HG02588 (cell line): ENCODE data around the gene APOO.

Experiments
- ATAC-seq: cut with Tn5 transposase; IDR thresholded peaks from one replicate; pipeline ENCODE4 v1.9.1; 2021; ENCODE audit warnings: mild to moderate bottlenecking, moderate library complexity; ENCODE audit not compliant: unreplicated experiment

The APOO gene

GRCh38 chrX:23907498-23908218, at the start of gene APOO, which contains the start of gene CXorf58:
TSS of gene APOO (minus strand) at chrX:23907938. CDS start at chrX:23907702, 236 bp downstream.
TSS of gene CXorf58 (plus strand) at chrX:23908006. CDS start at chrX:23910303, 2,297 bp downstream.
- ATAC-seq: peak; percentile 93

- no peak for ATAC-seq
Observed at GRCh38 chrX:23954396-23954795, 46.7 kb upstream of the APOO start.

GRCh38 chrX:23953908-23954269, 46.2 kb upstream of the APOO start:
- ATAC-seq: no peak

DNA sequence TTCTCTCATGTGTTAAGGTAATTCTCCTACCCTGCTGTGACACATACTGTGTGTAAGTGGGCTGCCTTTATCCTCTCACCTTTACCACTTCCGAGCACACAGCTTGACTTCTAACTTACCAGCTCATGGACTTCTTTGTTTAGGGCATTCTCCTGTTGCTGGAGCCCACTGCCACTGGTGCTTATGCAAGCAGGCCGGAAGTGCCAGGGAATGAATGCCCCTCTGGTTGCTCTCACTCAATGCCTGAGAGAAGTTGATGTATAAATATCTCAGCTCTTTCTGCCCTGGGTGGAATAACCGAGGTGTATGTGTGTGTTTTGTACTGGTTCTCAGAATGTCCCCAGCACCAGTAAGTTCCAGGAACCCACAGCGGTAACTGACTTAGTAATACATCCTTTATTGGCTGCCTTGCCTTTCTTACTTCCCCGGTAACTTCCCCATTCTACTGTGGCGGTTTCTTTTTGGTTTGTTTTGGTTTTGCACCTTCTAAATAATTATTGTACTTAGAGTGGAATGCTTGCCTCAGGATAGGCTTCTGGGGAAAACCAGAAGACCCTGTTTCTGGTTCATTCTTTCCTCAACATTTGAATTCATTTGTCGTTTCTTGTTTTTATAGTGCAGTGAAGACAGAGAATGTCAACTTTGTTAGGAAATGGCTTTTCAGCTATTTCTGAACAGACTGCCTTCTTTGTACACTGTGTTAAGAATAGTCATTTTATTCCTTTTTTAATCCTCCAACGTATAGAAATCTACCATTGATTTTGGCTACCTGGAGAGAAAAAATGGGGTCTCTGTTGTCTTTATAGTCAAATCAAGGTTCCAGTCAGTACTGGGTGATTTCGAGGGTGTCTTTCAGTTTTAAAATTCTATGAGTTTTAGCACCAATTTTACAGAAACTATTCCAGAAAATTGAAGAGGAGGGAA, 45.5 kb upstream of the APOO start:
- peak; percentile 96 for ATAC-seq

GRCh38 chrX:23952391-23952790, 44.7 kb upstream of the APOO start:
- ATAC-seq: no peak

DNA sequence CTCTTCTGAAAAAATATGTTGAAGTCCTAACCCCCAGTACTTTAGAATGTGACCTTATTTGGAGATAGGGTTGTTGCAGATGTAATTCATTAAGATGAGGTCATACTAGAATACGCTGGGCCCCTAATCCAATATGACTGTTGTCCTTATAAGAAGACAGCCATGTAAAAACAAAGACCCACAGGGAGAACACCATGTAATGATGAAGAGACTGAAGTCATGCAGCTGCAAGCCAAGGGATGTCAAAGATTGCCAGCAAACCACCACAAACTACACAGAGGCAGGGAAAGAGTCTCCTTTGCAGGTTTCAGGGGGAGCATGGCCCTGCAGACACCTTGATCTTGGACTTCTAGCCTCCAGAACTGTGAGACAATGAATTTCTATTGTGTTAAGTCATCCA, 37.5 kb upstream of the APOO start:
- no peak for ATAC-seq

DNA sequence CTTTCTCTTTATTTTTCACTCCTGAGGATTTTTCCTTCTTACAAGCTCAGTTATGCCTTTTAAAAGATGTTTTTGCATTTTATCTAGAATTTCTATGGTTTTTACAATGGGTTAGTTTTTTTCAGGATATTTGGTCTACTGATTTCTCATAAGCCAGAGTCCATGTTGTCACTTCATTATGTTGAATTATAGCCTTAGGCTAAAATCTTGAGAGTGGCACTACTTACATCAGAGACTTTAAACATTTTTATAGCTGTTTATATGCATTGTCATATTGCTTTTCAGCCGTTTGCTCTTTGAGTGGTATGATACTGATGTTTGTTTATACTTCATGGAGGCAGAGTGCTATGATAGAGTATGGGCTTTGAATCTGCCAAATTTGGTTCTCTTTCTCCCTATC, 36.5 kb upstream of the APOO start:
- no peak for ATAC-seq

- ATAC-seq: no peak
Observed at GRCh38 chrX:23939203-23939602, 31.5 kb upstream of the APOO start.

DNA sequence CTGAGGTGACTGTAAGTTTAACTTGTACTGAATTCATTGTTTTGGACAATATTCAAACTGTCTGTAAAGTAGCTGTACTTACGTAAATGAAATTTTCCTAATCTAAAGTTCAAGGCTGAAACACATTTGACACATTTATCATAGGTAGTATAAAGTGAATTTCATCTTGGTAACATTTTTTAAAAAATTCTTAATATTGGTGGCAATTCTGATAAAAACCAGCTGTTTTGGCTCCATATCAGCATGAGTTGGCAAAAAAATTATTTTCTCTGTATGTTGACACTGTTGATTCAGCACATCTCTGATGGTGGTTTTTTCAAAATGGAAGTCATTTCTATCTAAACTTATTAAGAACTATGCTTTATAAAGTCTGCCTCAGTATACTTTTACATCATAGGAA, 31.0 kb upstream of the APOO start:
- ATAC-seq: no peak

- no peak for ATAC-seq
Observed at GRCh38 chrX:23937100-23937499, 29.4 kb upstream of the APOO start.

GRCh38 chrX:23936180-23936579, 28.4 kb upstream of the APOO start:
- no peak for ATAC-seq

GRCh38 chrX:23935106-23935505, 27.4 kb upstream of the APOO start:
- no peak for ATAC-seq

DNA sequence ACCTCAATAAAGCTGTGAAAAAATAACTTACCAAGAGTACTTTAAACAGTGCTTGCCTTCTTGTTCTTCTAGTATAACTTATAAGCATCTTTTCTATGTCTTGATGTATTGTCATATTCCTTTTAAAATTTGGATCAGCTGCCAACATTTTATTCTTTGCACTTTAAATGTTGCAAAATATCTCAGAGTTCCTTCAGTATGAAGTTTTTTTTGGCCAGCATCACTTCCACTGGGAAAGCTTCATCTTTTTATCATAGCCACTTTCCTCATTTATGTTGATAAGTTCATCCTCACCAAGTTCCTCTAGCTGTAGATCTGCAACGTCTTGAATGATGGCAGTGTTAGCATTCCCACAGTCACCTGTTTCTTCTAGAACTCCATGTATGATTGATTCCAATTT, 24.3 kb upstream of the APOO start:
- ATAC-seq: no peak

- no peak for ATAC-seq
Observed at GRCh38 chrX:23930894-23931604, 23.3 kb upstream of the APOO start.

- no peak for ATAC-seq
Observed at GRCh38 chrX:23926015-23926414, 18.3 kb upstream of the APOO start.

DNA sequence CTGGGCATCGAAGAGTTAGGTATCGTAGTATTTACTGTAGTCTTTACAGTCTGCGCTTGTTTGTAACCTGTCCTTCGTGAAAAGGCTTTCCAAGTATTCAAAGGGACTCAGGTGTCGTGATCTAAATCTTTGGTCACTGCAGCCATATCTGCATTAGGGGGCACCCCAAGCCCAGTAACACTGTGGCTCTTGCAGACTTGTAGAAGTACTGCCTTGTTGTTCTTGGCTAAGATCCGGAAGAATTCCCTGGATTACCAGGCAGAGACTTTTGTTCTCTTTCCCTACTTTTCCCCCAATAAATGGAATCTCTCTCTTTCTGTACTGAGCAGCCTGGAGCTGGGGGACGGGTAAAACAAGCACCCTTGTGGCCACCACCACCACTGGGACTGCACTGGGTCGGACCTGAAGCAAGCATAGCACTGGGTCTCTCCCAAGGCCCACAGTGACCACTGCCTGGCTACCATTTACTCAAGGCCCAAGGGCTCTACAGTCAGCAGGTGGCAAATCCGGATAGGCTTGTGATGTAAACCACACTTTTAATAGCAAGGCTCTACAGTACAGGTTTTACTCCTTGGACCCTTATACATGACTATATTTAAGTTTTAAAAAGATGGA, 12.1 kb upstream of the APOO start:
- no peak for ATAC-seq

DNA sequence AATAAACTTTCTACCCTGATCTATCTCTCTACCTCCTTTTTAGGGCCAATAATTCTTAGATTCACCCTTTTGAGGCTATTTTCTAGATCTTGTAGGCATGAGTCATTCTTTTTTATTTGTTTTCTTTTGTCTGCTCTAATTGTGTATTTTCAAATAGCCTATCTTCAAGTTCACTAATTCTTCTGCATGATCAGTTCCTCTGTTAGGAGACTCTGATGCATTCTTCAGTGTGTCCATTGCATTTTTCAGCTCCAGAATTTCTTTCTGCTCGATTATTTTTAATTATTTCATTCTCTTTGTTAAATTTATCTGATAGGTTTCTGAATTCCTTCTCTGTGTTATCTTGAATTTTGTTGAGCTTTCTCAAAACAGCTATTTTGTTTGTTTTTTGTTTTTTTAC, 11.4 kb upstream of the APOO start:
- ATAC-seq: no peak

DNA sequence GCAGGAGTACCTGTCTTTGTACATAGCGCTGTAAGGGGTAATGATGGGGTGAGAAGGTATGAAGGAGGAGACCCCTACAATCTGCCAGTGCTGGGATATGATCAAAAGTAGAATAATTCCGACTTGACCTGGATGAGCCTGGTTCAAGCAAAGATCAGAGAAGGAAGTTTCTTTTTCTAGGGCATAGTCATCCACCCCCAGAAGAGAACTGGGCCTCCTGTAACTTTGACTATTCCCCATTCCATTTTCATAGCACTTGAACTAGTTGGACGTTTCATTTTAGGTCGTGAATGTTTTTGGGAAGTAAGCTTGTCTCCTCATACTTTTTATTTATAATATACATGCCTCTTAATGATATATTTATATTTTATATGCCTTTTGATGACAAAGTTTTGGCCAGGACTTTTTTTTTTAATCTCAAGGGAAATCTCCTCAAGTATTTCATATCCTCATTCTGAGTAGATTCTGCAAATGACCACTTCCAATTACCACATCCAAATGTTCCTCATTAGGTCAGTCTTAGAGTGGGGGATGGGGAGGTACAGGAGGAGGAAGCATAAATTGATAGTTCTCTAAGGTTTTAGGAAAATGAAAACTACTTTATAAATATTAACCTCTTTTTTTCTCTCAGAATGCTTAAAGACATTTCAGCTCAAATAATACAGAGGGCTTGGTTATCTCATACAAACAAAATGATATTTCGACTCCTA, 3.5 kb upstream of the APOO start:
- ATAC-seq: no peak

GRCh38 chrX:23908219-23909004, 674 bp upstream of the APOO start:
- ATAC-seq: no peak

- peak; percentile 3 for ATAC-seq
Observed at GRCh38 chrX:23907111-23907497, 634 bp downstream of the APOO start.
